WTC11 (cell line): ENCODE measurements around the gene NUDT22. TPM values are rescaled to one million over a fixed set of nuclear protein-coding genes. Genes with fewer than 3 reads are reported as not detected.

ENCODE experiments used
- ATAC-seq: fragments of 200-7000 bp; cut with Tn5 transposase; 2 replicates; pipeline ENCODE4 v1.10.0; 2021; ENCODE audit warnings: mild to moderate bottlenecking, moderate library complexity
- CTCF ChIA-PET: fragments of 300-600 bp; sonication (Branson Sonifier 250); formaldehyde crosslinking; loops from one replicate; lab custom pipeline; 2021; ENCODE audit warnings: antibody characterized with exemption; lab: Charles Lee
- POLR2A ChIA-PET: fragments of 350-600 bp; sonication (Branson Sonifier 250); formaldehyde crosslinking; loops from one replicate; lab custom pipeline; 2021; ENCODE audit warnings: antibody characterized with exemption; lab: Charles Lee
- DNase-seq: peaks from one replicate; pipeline ENCODE4 v3.0.0; 2021; ENCODE audit warnings: low spot score
- H3K27ac Mint-ChIP-seq: 2 replicates; pipeline ENCODE4 v1.8.0; 2021; ENCODE audit warnings: mixed read lengths
- H3K27me3 Mint-ChIP-seq: 2 replicates; pipeline ENCODE4 v1.8.0; 2021; ENCODE audit warnings: low read depth, mild to moderate bottlenecking, moderate library complexity, mixed read lengths
- H3K36me3 Mint-ChIP-seq: 2 replicates; pipeline ENCODE4 v1.8.0; 2021; ENCODE audit warnings: mixed read lengths
- H3K4me1 Mint-ChIP-seq: 2 replicates; pipeline ENCODE4 v1.8.0; 2022; ENCODE audit warnings: mixed read lengths
- H3K4me3 Mint-ChIP-seq: 2 replicates; pipeline ENCODE4 v1.8.0; 2021; ENCODE audit warnings: mild to moderate bottlenecking, moderate library complexity, mixed read lengths
- H3K9me3 Mint-ChIP-seq: 2 replicates; pipeline ENCODE4 v1.8.0; 2021; ENCODE audit warnings: mixed read lengths
- AR ChIP-seq: fragments of 250-450 bp; sonication (Bioruptor Pico); IDR thresholded peaks from 2 replicates; pipeline ENCODE4 v1.9.0; 2021; ENCODE audit warnings: mild to moderate bottlenecking
- CTCF ChIP-seq: fragments of 200-600 bp; IDR thresholded peaks from 2 replicates; pipeline ENCODE4 v1.8.0; 2022; ENCODE audit warnings: antibody characterized with exemption
- E2F1 ChIP-seq: sonication (generic); formaldehyde crosslinking; IDR thresholded peaks from 2 replicates; pipeline ENCODE4 v1.8.0; 2022; ENCODE audit warnings: mild to moderate bottlenecking, missing genetic modification reagents
- E2F4 ChIP-seq: sonication (generic); formaldehyde crosslinking; IDR thresholded peaks from 2 replicates; pipeline ENCODE4 v1.8.1; 2022; ENCODE audit warnings: low read depth, mild to moderate bottlenecking, moderate library complexity, missing genetic modification reagents, borderline replicate concordance
- GRHL2 ChIP-seq: fragments of 250-450 bp; sonication (Bioruptor Pico); IDR thresholded peaks from 2 replicates; pipeline ENCODE4 v1.8.0; 2022; ENCODE audit warnings: mild to moderate bottlenecking, moderate library complexity; ENCODE audit not compliant: insufficient replicate concordance, severe bottlenecking
- JAZF1 ChIP-seq: fragments of 250-450 bp; sonication (Bioruptor Pico); IDR thresholded peaks from 2 replicates; pipeline ENCODE4 v1.9.0; 2021; ENCODE audit warnings: moderate library complexity, mild to moderate bottlenecking, inconsistent platforms
- MAX ChIP-seq: sonication (generic); formaldehyde crosslinking; IDR thresholded peaks from 2 replicates; pipeline ENCODE4 v1.8.0; 2022; ENCODE audit warnings: mild to moderate bottlenecking, missing genetic modification reagents
- MYBL2 ChIP-seq: sonication (generic); formaldehyde crosslinking; IDR thresholded peaks from 2 replicates; pipeline ENCODE4 v1.8.1; 2023; ENCODE audit warnings: mild to moderate bottlenecking, moderate library complexity, missing genetic modification reagents
- NFATC4 ChIP-seq: fragments of 250-450 bp; sonication (Bioruptor Pico); IDR thresholded peaks from 2 replicates; pipeline ENCODE4 v1.9.0; 2021; ENCODE audit warnings: mild to moderate bottlenecking
- PRRX2 ChIP-seq: fragments of 250-450 bp; sonication (Bioruptor Pico); IDR thresholded peaks from 2 replicates; pipeline ENCODE4 v1.8.0; 2021; ENCODE audit warnings: mild to moderate bottlenecking
- SOX15 ChIP-seq: fragments of 250-450 bp; sonication (Bioruptor Pico); IDR thresholded peaks from 2 replicates; pipeline ENCODE4 v1.9.0; 2021; ENCODE audit warnings: mild to moderate bottlenecking
- SP1 ChIP-seq: sonication (generic); formaldehyde crosslinking; conservative IDR thresholded peaks from 2 replicates; pipeline ENCODE4 v1.8.1; 2022; ENCODE audit warnings: missing genetic modification reagents
- ZBTB21 ChIP-seq: sonication (generic); formaldehyde crosslinking; IDR thresholded peaks from 2 replicates; pipeline ENCODE4 v1.8.1; 2023; ENCODE audit warnings: mild to moderate bottlenecking, missing genetic modification reagents, borderline replicate concordance
- ZNF317 ChIP-seq: sonication (generic); formaldehyde crosslinking; IDR thresholded peaks from 2 replicates; pipeline ENCODE4 v1.8.1; 2023; ENCODE audit warnings: low read depth, mild to moderate bottlenecking, moderate library complexity, missing genetic modification reagents, borderline replicate concordance
- ZNF396 ChIP-seq: fragments of 250-450 bp; sonication (Bioruptor Pico); IDR thresholded peaks from 2 replicates; pipeline ENCODE4 v1.8.0; 2021; ENCODE audit warnings: mild to moderate bottlenecking, moderate library complexity, borderline replicate concordance
- ZNF532 ChIP-seq: fragments of 250-450 bp; sonication (Bioruptor Pico); IDR thresholded peaks from 2 replicates; pipeline ENCODE4 v1.9.0; 2021; ENCODE audit warnings: mild to moderate bottlenecking, borderline replicate concordance
- ZNF671 ChIP-seq: fragments of 250-450 bp; sonication (Bioruptor Pico); IDR thresholded peaks from 2 replicates; pipeline ENCODE4 v1.8.0; 2021; ENCODE audit warnings: mild to moderate bottlenecking
- total RNA-seq: library from RNA; stranded (reverse); gene quantifications from 3 replicates; pipeline ENCODE4 v1.2.3, GENCODE V29; 2021

Gene NUDT22
- total RNA-seq, 1 experiment from 2014 or later: 64.4 TPM

GRCh38 chr11:64220798-64221197 is 5.3 kb upstream of the NUDT22 start (continued):
- TF ChIP-seq AR (CRISPR knock-in tag): no peak
- TF ChIP-seq, all 79 proteins: peak for 0

- no peak for DNase-seq
- no peak for TF ChIP-seq PRRX2
- no peak for TF ChIP-seq GRHL2 (CRISPR knock-in tag)
- no peak for TF ChIP-seq ZNF532
- no peak for TF ChIP-seq E2F4 (CRISPR knock-in tag)
- no peak for TF ChIP-seq SP1 (CRISPR knock-in tag)
- no peak for TF ChIP-seq MYBL2 (CRISPR knock-in tag)
- TF ChIP-seq SOX15 (CRISPR knock-in tag): no peak
- TF ChIP-seq NFATC4 (CRISPR knock-in tag): no peak
- no peak for TF ChIP-seq ZBTB21
- TF ChIP-seq JAZF1 (CRISPR knock-in tag): no peak
- TF ChIP-seq ZNF317: no peak
- no peak for TF ChIP-seq MAX
- no peak for TF ChIP-seq E2F1 (CRISPR knock-in tag)
- no peak for TF ChIP-seq ZNF671 (CRISPR knock-in tag)
- TF ChIP-seq ZNF396 (CRISPR knock-in tag): no peak
- TF ChIP-seq CTCF: no peak
- TF ChIP-seq, all 79 proteins: peak for 0
- Mint-ChIP-seq H3K36me3 (no peaks in the 10 kb centered on the region), H3K27ac (no peak overlapping the region), H3K27me3 (no peaks in the 10 kb centered on the region), H3K9me3 (no peaks in the 10 kb centered on the region), H3K4me1 (peaks cover 15% of the 10 kb centered on the region), H3K4me3 (no peak overlapping the region)
- CTCF ChIA-PET: interaction anchor here (2.1 kb wide), 1 partner anchor 18 kb away, joined by 7 read pairs; no protein-coding TSS in a partner anchor
- POLR2A ChIA-PET: interaction anchor here (0.6 to 0.8 kb wide), 2 partner anchors 8 to 21 kb away, joined by 3 to 5 read pairs; no protein-coding TSS in a partner anchor
- ATAC-seq: no peak
These were observed 3.4 kb upstream of the NUDT22 start for GRCh38 chr11:64222651-64223000.
